HG03196 (cell line): Measurements from ENCODE around the gene USP4.

ENCODE experiments used
- ATAC-seq: cut with Tn5 transposase; IDR thresholded peaks from one replicate; pipeline ENCODE4 v1.9.1; 2021; ENCODE audit not compliant: unreplicated experiment

Gene USP4

DNA sequence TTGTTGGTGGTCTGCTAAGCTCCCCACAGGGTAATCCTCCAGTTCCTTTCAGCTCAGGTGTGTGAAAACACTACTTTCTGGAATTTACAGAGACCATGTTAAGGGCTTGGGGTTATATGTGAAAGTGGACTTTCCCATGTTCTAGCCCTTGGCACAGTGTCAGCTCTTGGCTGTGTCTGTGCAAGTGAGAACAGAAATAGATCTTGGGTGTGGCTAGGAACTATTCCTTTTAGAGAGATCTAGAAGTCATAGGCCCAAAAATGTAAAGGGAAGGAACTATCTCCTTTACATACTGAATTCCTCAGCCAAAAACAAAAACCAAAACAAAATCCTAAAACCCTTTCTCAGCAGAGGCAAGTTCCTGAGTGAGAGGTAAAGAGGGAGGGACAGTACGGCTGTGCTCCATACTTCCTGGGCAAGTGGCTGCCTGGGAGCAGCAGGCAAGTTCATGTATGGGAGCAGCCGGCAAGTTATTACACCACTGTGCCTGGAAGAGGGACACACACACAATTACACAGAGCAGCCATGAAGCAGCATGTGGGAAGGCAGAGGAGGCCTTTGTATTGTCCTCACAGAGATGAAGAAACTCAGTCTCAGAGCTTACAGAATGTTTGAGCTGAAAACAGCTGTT, 43.0 kb downstream of the USP4 start:
- no peak for ATAC-seq

DNA sequence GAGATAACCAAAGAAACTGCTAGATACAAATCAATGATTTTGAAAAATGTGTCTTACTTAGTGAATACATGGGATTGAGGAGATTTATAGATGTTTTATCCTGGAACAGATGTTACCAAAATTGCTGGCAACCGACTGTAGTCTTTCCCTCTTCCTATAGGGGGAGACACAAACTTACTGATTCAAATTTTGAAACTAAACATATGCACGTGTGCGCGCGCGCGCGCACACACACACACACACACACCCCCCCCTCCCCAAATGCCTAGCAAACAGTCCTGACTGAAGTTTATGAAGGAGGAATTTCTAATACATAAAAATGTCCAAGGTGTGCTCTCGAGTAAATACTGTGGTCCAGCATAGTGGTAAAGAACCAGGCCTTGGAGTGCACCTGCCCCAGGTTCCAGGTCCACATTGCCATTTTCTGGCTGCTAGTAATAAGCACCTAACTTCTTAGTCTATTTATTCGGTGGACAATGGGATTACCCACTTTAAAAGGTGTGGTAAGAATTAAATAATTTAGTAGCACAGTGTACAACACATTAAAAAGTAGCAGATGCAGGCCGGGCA, 44.3 kb downstream of the USP4 start:
- ATAC-seq, result no peak

GRCh38 chr3:49294343-49294742, 45.5 kb downstream of the USP4 start:
- ATAC-seq, result no peak

GRCh38 chr3:49283997-49284396, 55.9 kb downstream of the USP4 start:
- no peak for ATAC-seq

DNA sequence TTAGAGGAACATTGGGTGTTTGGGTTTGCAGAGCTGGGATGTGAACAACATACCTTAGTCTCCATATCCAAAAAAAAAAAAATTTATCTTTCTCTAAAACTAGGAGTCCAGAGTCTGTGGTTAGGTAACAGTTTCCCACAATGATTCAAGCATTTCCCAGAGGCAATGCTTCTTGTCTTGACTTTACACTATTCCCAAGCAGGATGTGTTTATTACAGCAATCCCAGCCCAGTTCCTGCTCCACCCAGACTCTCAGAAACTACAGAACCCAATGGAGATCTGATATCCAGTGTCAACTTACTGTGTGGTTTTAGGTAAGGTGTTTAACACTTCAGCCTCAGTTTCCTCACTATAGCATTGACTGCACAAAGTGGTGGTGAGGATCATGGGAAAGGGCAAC, 60.5 kb downstream of the USP4 start:
- ATAC-seq, result no peak

GRCh38 chr3:49278548-49278947, 61.3 kb downstream of the USP4 start:
- no peak for ATAC-seq

- no peak for ATAC-seq
These were observed 62.5 kb downstream of the USP4 start for GRCh38 chr3:49277383-49277775.

- ATAC-seq, result no peak
These were observed 63.1 kb downstream of the USP4 start, which contains the start of gene C3orf62 for GRCh38 chr3:49276475-49277382. C3orf62 (minus strand) TSS chr3:49277232; CDS start chr3:49276872, 360 bp downstream.

DNA sequence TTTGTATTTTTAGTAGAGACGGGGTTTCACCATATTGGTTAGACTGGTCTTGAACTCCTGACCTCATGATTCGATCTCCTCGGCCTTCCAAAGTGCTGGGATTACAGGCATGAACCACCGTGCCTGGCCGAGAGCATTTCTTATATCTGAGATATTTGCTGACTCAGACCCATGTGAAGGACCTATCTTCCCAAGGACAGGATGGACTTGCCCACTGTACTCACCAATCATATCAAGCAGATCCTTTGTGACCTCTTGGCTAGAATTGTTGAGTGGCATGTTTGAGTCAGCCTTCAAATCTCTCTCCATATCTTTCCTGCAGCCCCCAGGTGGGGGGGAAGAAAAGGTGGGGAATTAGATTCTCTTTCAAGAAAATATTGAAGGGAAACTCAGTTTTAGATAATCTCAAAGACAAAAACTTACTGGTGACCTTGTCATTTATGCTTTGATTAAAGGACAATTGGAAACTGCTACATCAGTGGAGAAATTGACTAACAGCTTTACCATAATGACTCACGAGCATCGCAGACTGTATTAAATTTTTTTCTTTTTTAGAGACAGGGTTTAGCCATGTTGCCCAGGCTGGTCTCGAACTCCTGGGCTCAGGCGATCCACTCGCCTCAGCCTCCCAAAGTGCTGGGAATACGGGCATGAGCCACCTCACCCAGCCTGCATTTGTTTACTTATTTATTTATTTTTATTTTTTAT, 65.9 kb downstream of the USP4 start:
- no peak for ATAC-seq

DNA sequence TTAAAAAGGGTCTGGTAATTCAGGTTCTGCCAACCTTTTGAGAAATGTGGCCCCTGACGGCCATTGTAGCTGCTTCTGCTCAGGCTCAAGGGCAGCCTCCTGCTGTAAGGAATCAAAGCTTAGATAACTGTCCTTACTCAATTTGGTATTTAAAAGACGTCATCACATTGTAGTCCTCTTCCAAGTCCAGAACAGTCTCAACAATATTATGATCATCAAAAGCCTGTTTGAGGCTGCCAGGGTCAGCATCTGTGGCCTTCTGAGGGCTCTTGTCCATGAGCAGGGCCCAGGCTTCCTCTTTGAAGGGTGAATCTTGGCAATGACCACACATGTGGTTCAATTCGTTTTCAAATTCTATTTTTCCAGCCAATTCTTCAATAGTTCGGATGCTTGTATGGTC, 68.8 kb downstream of the USP4 start:
- no peak for ATAC-seq

- ATAC-seq, result no peak
These were observed 69.7 kb downstream of the USP4 start for GRCh38 chr3:49270156-49270500.

GRCh38 chr3:49269443-49270155, 70.3 kb downstream of the USP4 start:
- no peak for ATAC-seq

- no peak for ATAC-seq
These were observed 73.3 kb downstream of the USP4 start for GRCh38 chr3:49266410-49267095.

- no peak for ATAC-seq
These were observed 74.0 kb downstream of the USP4 start for GRCh38 chr3:49265661-49266386.

GRCh38 chr3:49263159-49263889, 76.5 kb downstream of the USP4 start:
- no peak for ATAC-seq

DNA sequence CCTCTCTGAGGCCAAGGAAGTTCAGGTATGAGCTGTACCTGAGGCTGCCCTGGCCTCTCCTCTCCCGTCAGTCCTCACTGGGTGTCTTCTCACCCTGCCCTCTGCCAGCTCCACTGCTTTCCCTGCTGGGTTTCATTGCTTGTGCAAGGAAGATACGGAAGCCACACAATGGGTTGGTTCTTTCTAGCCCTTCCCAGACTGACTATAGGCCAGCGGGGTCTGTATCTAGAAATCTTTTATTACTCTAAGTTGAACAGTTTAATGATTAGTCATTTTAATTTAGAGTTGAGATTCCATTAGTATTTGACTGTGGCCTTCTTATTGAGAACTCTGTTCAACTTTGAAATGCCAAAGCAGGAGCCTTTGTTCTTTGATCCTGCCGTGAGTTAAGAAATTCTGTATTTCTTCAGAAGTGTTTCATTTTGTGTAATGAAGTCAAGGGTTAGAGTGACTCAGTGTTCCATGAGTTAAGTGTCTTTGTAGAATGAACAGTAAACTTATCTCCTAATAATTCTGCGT, 79.0 kb downstream of the USP4 start:
- no peak for ATAC-seq

DNA sequence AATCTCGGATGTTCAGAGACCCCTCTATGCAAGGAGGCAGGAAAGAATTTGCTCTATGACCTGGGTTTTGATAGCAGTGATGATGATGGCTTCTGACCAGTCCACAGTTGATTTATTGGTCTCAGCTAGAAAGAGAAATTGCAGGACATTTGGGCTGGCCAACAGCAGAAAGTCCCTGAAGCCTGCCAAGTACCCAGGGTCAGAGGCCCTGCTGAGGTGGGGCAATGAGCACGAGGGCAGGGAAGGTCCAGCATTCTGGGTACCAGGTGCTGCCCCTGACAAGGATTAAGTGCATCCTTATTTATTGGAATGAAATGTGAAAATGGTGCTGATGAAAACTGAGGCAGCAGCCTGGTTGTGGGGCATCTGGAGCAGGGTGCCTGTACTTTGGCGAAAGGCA, 82.7 kb downstream of the USP4 start:
- ATAC-seq, result no peak

DNA sequence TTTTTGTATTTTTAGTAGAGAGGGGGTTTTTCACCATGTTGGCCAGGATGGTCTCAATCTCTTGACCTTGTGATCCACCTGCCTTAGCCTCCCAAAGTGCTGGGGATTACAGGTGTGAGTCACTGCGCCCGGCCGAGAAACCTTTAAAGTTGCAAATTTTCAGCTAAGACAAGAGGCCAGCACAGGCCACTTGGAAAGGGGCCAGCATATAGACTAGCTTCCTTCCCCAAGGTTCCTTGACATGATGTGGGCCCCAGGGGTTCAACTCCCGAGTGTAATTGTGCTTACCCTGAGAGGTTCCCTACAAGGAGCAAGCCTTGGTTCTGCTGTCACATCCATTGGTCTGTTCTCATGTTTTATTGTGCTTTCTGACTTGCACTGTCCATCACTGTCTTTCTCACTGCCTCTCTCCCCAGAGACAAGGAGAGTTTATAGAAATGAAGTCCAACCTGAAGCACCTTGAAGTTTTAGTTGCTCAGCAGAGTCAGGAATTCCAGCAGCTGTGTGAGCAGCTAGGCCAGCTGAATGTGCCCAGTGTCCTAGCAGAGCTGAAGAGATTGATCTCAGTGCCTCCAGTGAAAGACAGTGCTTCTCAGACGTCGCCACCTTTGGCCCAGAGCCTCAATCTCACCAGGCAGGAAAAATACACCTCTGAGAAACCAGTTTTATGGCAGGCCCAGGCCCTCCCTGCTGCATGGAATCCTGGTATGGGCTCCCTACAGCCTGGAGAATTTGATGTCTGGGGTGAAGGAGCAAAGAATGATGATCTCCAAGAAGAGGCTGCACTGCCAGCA, 83.9 kb downstream of the USP4 start:
- no peak for ATAC-seq
